ENCODE results near the gene FNBP1.

Gene FNBP1

GRCh38 chr9:129849901-129850300 is 193.1 kb downstream of the FNBP1 start:
- no peak for DNase-seq

GRCh38 chr9:129848712-129849441 is 194.1 kb downstream of the FNBP1 start:
- no peak for DNase-seq

- no peak for DNase-seq
Measured at GRCh38 chr9:129845373-129845772, 197.6 kb downstream of the FNBP1 start.

- DNase-seq = no peak
Measured at GRCh38 chr9:129841071-129841470, 201.9 kb downstream of the FNBP1 start.

GRCh38 chr9:129840034-129840433 is 203.0 kb downstream of the FNBP1 start:
- no peak for DNase-seq

GRCh38 chr9:129839324-129840023 is 203.5 kb downstream of the FNBP1 start:
- no peak for DNase-seq

GRCh38 chr9:129838707-129839259 is 204.2 kb downstream of the FNBP1 start:
- no peak for DNase-seq
